HepG2 (cell line): Measurements from ENCODE around the gene DNTTIP2. TPM values are rescaled to one million over a fixed set of nuclear protein-coding genes. Genes with fewer than 3 reads are reported as not detected.

Source experiments
- ATRX ChIP-seq: sonication (generic); formaldehyde crosslinking; IDR thresholded peaks from 2 replicates; pipeline ENCODE4 v1.4.0; 2020; ENCODE audit warnings: missing genetic modification reagents, borderline replicate concordance
- BORCS8-MEF2B ChIP-seq: sonication (generic); formaldehyde crosslinking; IDR thresholded peaks from 2 replicates; pipeline ENCODE4 v1.8.0; 2022; ENCODE audit warnings: mild to moderate bottlenecking, missing genetic modification reagents
- CENPT ChIP-seq: sonication (generic); formaldehyde crosslinking; IDR thresholded peaks from 2 replicates; pipeline ENCODE4 v1.8.0; 2022; ENCODE audit warnings: low read depth, mild to moderate bottlenecking, moderate library complexity, missing genetic modification reagents
- CSRNP1 ChIP-seq: sonication (generic); formaldehyde crosslinking; IDR thresholded peaks from 2 replicates; pipeline ENCODE4 v1.8.1; 2023; ENCODE audit warnings: mild to moderate bottlenecking, missing genetic modification reagents
- DNMT1 ChIP-seq: sonication (generic); formaldehyde crosslinking; IDR thresholded peaks from 2 replicates; pipeline ENCODE4 v1.5.1; 2020; ENCODE audit warnings: mild to moderate bottlenecking, missing genetic modification reagents
- HNRNPK ChIP-seq: fragments of 200-400 bp; formaldehyde crosslinking; IDR thresholded peaks from 2 replicates; pipeline ENCODE4 v1.6.1; 2018; ENCODE audit warnings: low read length, low read depth, moderate library complexity, mild to moderate bottlenecking; ENCODE audit not compliant: poor library complexity, severe bottlenecking
- IRX3 ChIP-seq: sonication (generic); formaldehyde crosslinking; IDR thresholded peaks from 2 replicates; pipeline ENCODE4 v1.8.1; 2023; ENCODE audit warnings: mild to moderate bottlenecking, low read depth, missing genetic modification reagents, borderline replicate concordance
- ISX ChIP-seq: sonication (generic); formaldehyde crosslinking; conservative IDR thresholded peaks from 2 replicates; pipeline ENCODE4 v1.5.0; 2020; ENCODE audit warnings: missing genetic modification reagents
- MIER3 ChIP-seq: IDR thresholded peaks from 2 replicates; pipeline ENCODE4 v1.6.1; 2016; ENCODE audit warnings: missing compliant biosample characterization, borderline replicate concordance
- RBM39 ChIP-seq: fragments of 200-400 bp; formaldehyde crosslinking; IDR thresholded peaks from one replicate; pipeline ENCODE4 v1.6.1; 2018; ENCODE audit warnings: antibody characterized with exemption, mild to moderate bottlenecking, low read depth, low read length; ENCODE audit not compliant: poor library complexity, severe bottlenecking
- RCOR2 ChIP-seq: IDR thresholded peaks from 2 replicates; pipeline ENCODE4 v1.6.1; 2016; ENCODE audit warnings: missing biosample characterization, missing genetic modification reagents
- SOX6 ChIP-seq, 2 experiments: fragments of 450-650 bp in 1 of 2; sonication (generic) in 1 of 2; formaldehyde crosslinking in 1 of 2; IDR thresholded peaks; 2 replicates each; pipeline versions ENCODE4 v1.4.0 to v1.6.1; 2017 to 2020; ENCODE audit warnings: antibody characterized with exemption in 1 of 2, mild to moderate bottlenecking in 1 of 2, missing genetic modification reagents in 1 of 2
- SPEN ChIP-seq: sonication (generic); formaldehyde crosslinking; IDR thresholded peaks from 2 replicates; pipeline ENCODE4 v1.5.1; 2020; ENCODE audit warnings: low read depth, mild to moderate bottlenecking, missing genetic modification reagents
- TAF1 ChIP-seq: sonication (generic); formaldehyde crosslinking; IDR thresholded peaks from 2 replicates; pipeline ENCODE4 v1.4.0; 2020; ENCODE audit warnings: missing genetic modification reagents
- TCF12 ChIP-seq, 2 experiments: fragments of 450-650 bp in 1 of 2; sonication (generic) in 1 of 2; formaldehyde crosslinking in 1 of 2; IDR thresholded peaks; 2 replicates each; pipeline versions ENCODE4 v1.6.1 to v1.8.0; 2017 to 2022; ENCODE audit warnings: antibody characterized with exemption in 1 of 2, mild to moderate bottlenecking in 1 of 2, missing genetic modification reagents in 1 of 2, moderate library complexity in 1 of 2
- TRIM22 ChIP-seq: fragments of 450-650 bp; IDR thresholded peaks from 2 replicates; pipeline ENCODE4 v1.6.1; 2017
- ZBTB2 ChIP-seq: sonication (generic); formaldehyde crosslinking; IDR thresholded peaks from 2 replicates; pipeline ENCODE4 v1.8.0; 2022; ENCODE audit warnings: low read depth, missing genetic modification reagents
- ZBTB38 ChIP-seq: sonication (generic); formaldehyde crosslinking; IDR thresholded peaks from 2 replicates; pipeline ENCODE4 v1.5.1; 2020; ENCODE audit warnings: mild to moderate bottlenecking, missing genetic modification reagents
- ZFX ChIP-seq: sonication (generic); formaldehyde crosslinking; IDR thresholded peaks from 2 replicates; pipeline ENCODE4 v1.4.0; 2020; ENCODE audit warnings: mild to moderate bottlenecking, low read depth, missing genetic modification reagents, moderate library complexity
- ZFY ChIP-seq: sonication (generic); formaldehyde crosslinking; IDR thresholded peaks from 2 replicates; pipeline ENCODE4 v1.4.0; 2020; ENCODE audit warnings: missing genetic modification reagents
- ZNF337 ChIP-seq: sonication (generic); formaldehyde crosslinking; IDR thresholded peaks from 2 replicates; pipeline ENCODE4 v1.5.1; 2020; ENCODE audit warnings: missing genetic modification reagents, low read depth, mild to moderate bottlenecking, borderline replicate concordance
- ZNF724P ChIP-seq: sonication (generic); formaldehyde crosslinking; IDR thresholded peaks from 2 replicates; pipeline ENCODE4 v1.8.0; 2022; ENCODE audit warnings: missing genetic modification reagents, borderline replicate concordance
- ZNF737 ChIP-seq: sonication (generic); formaldehyde crosslinking; IDR thresholded peaks from 2 replicates; pipeline ENCODE4 v1.5.0; 2020; ENCODE audit warnings: missing genetic modification reagents, mild to moderate bottlenecking, borderline replicate concordance
- polyA plus RNA-seq, 8 experiments: library from polyadenylated mRNA; depleted of rRNA in 3 of 8; stranded (reverse) in 7 of 8; unstranded in 1 of 8; fragments of >200 nt; fragmentation: Illumina TruSeq in 4 of 8; extraction: Trizol in 4 of 8; gene quantifications; 2 replicates each; pipeline versions ENCODE4 v1.2.1 to v1.2.3, GENCODE V29; 2011 to 2016; ENCODE audit warnings: low read depth in 4 of 8, missing spikeins in 1 of 8, mixed read lengths in 1 of 8; ENCODE audit not compliant: insufficient read depth in 1 of 8
- total RNA-seq, 5 experiments: library from RNA; depleted of rRNA; stranded (reverse); fragments of >200 nt; fragmentation: Illumina TruSeq; extraction: Trizol; gene quantifications; 2 replicates each; pipeline ENCODE4 v1.2.3, GENCODE V29; 2016; ENCODE audit warnings: low read depth in 1 of 5

The DNTTIP2 gene
- total and polyA plus RNA-seq, 2 of the 13 experiments (the other 11 are each of a cell fraction or from before 2014, with no cell fraction given), result 11.4 to 63.3 TPM

- no peak; the same call in 1 of the 2 replicates for TF ChIP-seq ZNF724P
- no peak for TF ChIP-seq CSRNP1 (CRISPR knock-in tag)
- TF ChIP-seq HNRNPK, result no peak
- TF ChIP-seq TCF12 (IDR thresholded peaks at IDR 0.05), result no peak
- TF ChIP-seq TCF12 (CRISPR knock-in tag; IDR thresholded peaks at IDR 0.05), result peak; percentile 56; the same call in 1 of the 2 replicates
- TF ChIP-seq ZNF737 (CRISPR knock-in tag), result no peak
- TF ChIP-seq ZFX (CRISPR knock-in tag), result peak; percentile 78
- no peak for TF ChIP-seq DNMT1
- no peak for TF ChIP-seq ATRX
- peak; percentile 68; the same call in 1 of the 2 replicates for TF ChIP-seq ZFY (CRISPR knock-in tag)
- TF ChIP-seq RBM39, result no peak
- no peak for TF ChIP-seq ZBTB2 (CRISPR knock-in tag)
- peak; percentile 56; the same call in 1 of the 2 replicates for TF ChIP-seq SPEN
- TF ChIP-seq ZNF337, result no peak
- TF ChIP-seq IRX3 (CRISPR knock-in tag), result 0 out of 2 replicates have a peak, but pooled peaks have one; percentile 1
- TF ChIP-seq MIER3, result peak; percentile 34; the same call in 1 of the 2 replicates
- peak; percentile 45; the same call in 1 of the 2 replicates for TF ChIP-seq BORCS8-MEF2B (CRISPR knock-in tag)
- TF ChIP-seq TRIM22, result no peak
- TF ChIP-seq CENPT (CRISPR knock-in tag), result no peak
- no peak for TF ChIP-seq SOX6 (IDR thresholded peaks at IDR 0.05)
- TF ChIP-seq SOX6 (CRISPR knock-in tag; IDR thresholded peaks at IDR 0.05), result peak; percentile 57
- TF ChIP-seq ZBTB38 (CRISPR knock-in tag), result no peak; the same call in 1 of the 2 replicates
- no peak for TF ChIP-seq ISX
- TF ChIP-seq TAF1 (CRISPR knock-in tag), result peak; percentile 62
- no peak for TF ChIP-seq RCOR2 (CRISPR knock-in tag)
Observed at GRCh38 chr1:93909146-93910050, 30.4 kb upstream of the DNTTIP2 start, which contains the start of gene GCLM (continued).
